H9 (cell line): ENCODE data around the gene KCNMA1. TPM values are rescaled to one million over a fixed set of nuclear protein-coding genes. Genes with fewer than 3 reads are reported as not detected.

Experiments used
- DNase-seq: peaks from one replicate; pipeline ENCODE4 v3.0.0-alpha.2; 2017
- H2AFZ ChIP-seq: one replicate; pipeline ENCODE4 v1.6.1; 2013; ENCODE audit warnings: mild to moderate bottlenecking, low read length, control low read depth, moderate library complexity
- H2AK5ac ChIP-seq: 2 replicates; pipeline ENCODE4 v1.6.1; 2013; ENCODE audit warnings: low read length, control low read depth, mixed read lengths; ENCODE audit not compliant: insufficient read length
- H2BK120ac ChIP-seq: one replicate; pipeline ENCODE4 v1.6.1; 2013; ENCODE audit warnings: low read depth, mild to moderate bottlenecking, low read length, control low read depth, inconsistent platforms; ENCODE audit not compliant: poor library complexity, severe bottlenecking
- H2BK12ac ChIP-seq: 2 replicates; pipeline ENCODE4 v1.6.1; 2013; ENCODE audit warnings: low read length, control low read depth, mixed read lengths, low read depth; ENCODE audit not compliant: insufficient read length
- H2BK15ac ChIP-seq: 2 replicates; pipeline ENCODE4 v1.6.1; 2013; ENCODE audit warnings: low read depth, low read length, control low read depth
- H2BK20ac ChIP-seq: one replicate; pipeline ENCODE4 v1.6.1; 2013; ENCODE audit warnings: low read depth, mild to moderate bottlenecking, low read length, control low read depth, inconsistent platforms; ENCODE audit not compliant: poor library complexity, severe bottlenecking
- H2BK5ac ChIP-seq: 2 replicates; pipeline ENCODE4 v1.6.1; 2013; ENCODE audit warnings: low read length, control low read depth, mixed read lengths; ENCODE audit not compliant: insufficient read length
- H3K14ac ChIP-seq: 2 replicates; pipeline ENCODE4 v1.6.1; 2013; ENCODE audit warnings: low read length, control low read depth; ENCODE audit not compliant: insufficient read depth
- H3K18ac ChIP-seq: 2 replicates; pipeline ENCODE4 v1.6.1; 2013; ENCODE audit warnings: low read depth, mild to moderate bottlenecking, mixed read lengths, low read length, control low read depth; ENCODE audit not compliant: insufficient read length
- H3K23ac ChIP-seq: 2 replicates; pipeline ENCODE4 v1.6.1; 2013; ENCODE audit warnings: low read length, control low read depth, mixed read lengths, low read depth; ENCODE audit not compliant: insufficient read length
- H3K23me2 ChIP-seq: 2 replicates; pipeline ENCODE4 v1.6.1; 2013; ENCODE audit warnings: low read depth, mild to moderate bottlenecking, mixed read lengths, low read length, control low read depth; ENCODE audit not compliant: insufficient read length, poor library complexity, severe bottlenecking
- H3K27ac ChIP-seq: 2 replicates; pipeline ENCODE4 v1.5.1; 2013; ENCODE audit warnings: low read length, control low read depth, mixed read lengths, low read depth; ENCODE audit not compliant: insufficient read length
- H3K27me3 ChIP-seq: 2 replicates; pipeline ENCODE4 v1.6.1; 2013; ENCODE audit warnings: low read length, control low read depth, inconsistent platforms; ENCODE audit not compliant: insufficient read depth
- H3K4ac ChIP-seq: 2 replicates; pipeline ENCODE4 v1.6.1; 2013; ENCODE audit warnings: low read depth, mild to moderate bottlenecking, control low read depth, inconsistent platforms, low read length, moderate library complexity
- H3K4me1 ChIP-seq: 2 replicates; pipeline ENCODE4 v1.6.1; 2013; ENCODE audit warnings: low read length, control low read depth, inconsistent platforms; ENCODE audit not compliant: insufficient read depth
- H3K4me2 ChIP-seq: 2 replicates; pipeline ENCODE4 v1.6.1; 2013; ENCODE audit warnings: low read length, control low read depth, mixed read lengths; ENCODE audit not compliant: insufficient read length, insufficient read depth
- H3K56ac ChIP-seq: 2 replicates; pipeline ENCODE4 v1.6.1; 2013; ENCODE audit warnings: low read depth, mild to moderate bottlenecking, mixed read lengths, low read length, control low read depth; ENCODE audit not compliant: insufficient read length
- H3K79me1 ChIP-seq: 2 replicates; pipeline ENCODE4 v1.6.1; 2013; ENCODE audit warnings: low read depth, mild to moderate bottlenecking, moderate library complexity, low read length, control low read depth, inconsistent platforms; ENCODE audit not compliant: insufficient read depth, poor library complexity, severe bottlenecking
- H3K79me2 ChIP-seq: 2 replicates; pipeline ENCODE4 v1.6.1; 2013; ENCODE audit warnings: low read length, control low read depth, inconsistent platforms; ENCODE audit not compliant: insufficient read depth
- H3K9ac ChIP-seq: 2 replicates; pipeline ENCODE4 v1.6.1; 2013; ENCODE audit warnings: low read length, control low read depth, mixed read lengths; ENCODE audit not compliant: insufficient read length; ENCODE audit errors: extremely low read depth
- H3K9me3 ChIP-seq: one replicate; pipeline ENCODE4 v1.6.1; 2013; ENCODE audit warnings: low read depth, low read length, inconsistent platforms; ENCODE audit not compliant: control insufficient read depth
- H3T11ph ChIP-seq: one replicate; pipeline ENCODE4 v1.6.1; 2013; ENCODE audit warnings: mild to moderate bottlenecking, low read length, control low read depth, inconsistent platforms
- H4K20me1 ChIP-seq: one replicate; pipeline ENCODE4 v1.6.1; 2013; ENCODE audit not compliant: control insufficient read depth, insufficient read length, insufficient read depth
- H4K5ac ChIP-seq: 2 replicates; pipeline ENCODE4 v1.6.1; 2013; ENCODE audit warnings: low read depth, mild to moderate bottlenecking, mixed read lengths, low read length, control low read depth; ENCODE audit not compliant: insufficient read length
- H4K8ac ChIP-seq: replicated peaks from 2 replicates; pipeline ENCODE4 v1.6.1; 2013; ENCODE audit warnings: low read length, control low read depth, mixed read lengths, low read depth; ENCODE audit not compliant: insufficient read length
- H4K91ac ChIP-seq: 2 replicates; pipeline ENCODE4 v1.6.1; 2013; ENCODE audit warnings: low read depth, mild to moderate bottlenecking, moderate library complexity, mixed read lengths, low read length, control low read depth; ENCODE audit not compliant: insufficient read length
- H3K27ac Mint-ChIP-seq, 3 experiments: 2 replicates in 2 of 3; 3 replicates in 1 of 3; pipeline ENCODE4 v1.8.0; 2020 to 2021; ENCODE audit warnings: mixed read lengths in 3 of 3, mild to moderate bottlenecking in 1 of 3, moderate library complexity in 1 of 3
- H3K27me3 Mint-ChIP-seq: 2 replicates; pipeline ENCODE4 v1.8.0; 2021; ENCODE audit warnings: low read depth, mild to moderate bottlenecking, moderate library complexity, mixed read lengths
- H3K36me3 Mint-ChIP-seq, 3 experiments: 2 replicates in 2 of 3; 3 replicates in 1 of 3; pipeline ENCODE4 v1.8.0; 2020 to 2021; ENCODE audit warnings: low read depth in 3 of 3, mixed read lengths in 3 of 3; ENCODE audit not compliant: insufficient read depth in 1 of 3
- H3K4me1 Mint-ChIP-seq, 2 experiments: 2 replicates each; pipeline ENCODE4 v1.8.0; 2020; ENCODE audit warnings: mixed read lengths in 2 of 2
- H3K4me3 Mint-ChIP-seq, 2 experiments: 2 replicates in 1 of 2; 3 replicates in 1 of 2; pipeline ENCODE4 v1.8.0; 2020 to 2021; ENCODE audit warnings: mild to moderate bottlenecking in 2 of 2, mixed read lengths in 2 of 2, moderate library complexity in 1 of 2
- H3K9me3 Mint-ChIP-seq, 2 experiments: 2 replicates in 1 of 2; 3 replicates in 1 of 2; pipeline ENCODE4 v1.8.0; 2020; ENCODE audit warnings: mild to moderate bottlenecking in 2 of 2, mixed read lengths in 2 of 2, moderate library complexity in 1 of 2
- WGBS: extraction: QIAGEN DNeasy Blood & Tissue Kit; methylation state at CpG from one replicate; pipeline ENCODE4 v1.1.7; 2013; ENCODE audit warnings: missing lambda C conversion rate, low lambda C conversion rate, mixed read lengths; ENCODE audit not compliant: insufficient read length; ENCODE audit errors: extremely low coverage; 5-methylcytosine and 5-hydroxymethylcytosine counted together
- total RNA-seq: library from RNA; stranded (reverse); gene quantifications from 2 replicates; pipeline ENCODE4 v1.2.1, GENCODE V29; 2021
- TF ChIP-seq, protein P1 (sequence below): fragments of 200-600 bp; sonication (generic); conservative IDR thresholded peaks from 3 replicates; pipeline ENCODE4 v1.8.0; 2021; ENCODE audit warnings: antibody characterized with exemption, mild to moderate bottlenecking

KCNMA1 gene
- total RNA-seq, 1 experiment from 2014 or later: 2.0 TPM

DNA sequence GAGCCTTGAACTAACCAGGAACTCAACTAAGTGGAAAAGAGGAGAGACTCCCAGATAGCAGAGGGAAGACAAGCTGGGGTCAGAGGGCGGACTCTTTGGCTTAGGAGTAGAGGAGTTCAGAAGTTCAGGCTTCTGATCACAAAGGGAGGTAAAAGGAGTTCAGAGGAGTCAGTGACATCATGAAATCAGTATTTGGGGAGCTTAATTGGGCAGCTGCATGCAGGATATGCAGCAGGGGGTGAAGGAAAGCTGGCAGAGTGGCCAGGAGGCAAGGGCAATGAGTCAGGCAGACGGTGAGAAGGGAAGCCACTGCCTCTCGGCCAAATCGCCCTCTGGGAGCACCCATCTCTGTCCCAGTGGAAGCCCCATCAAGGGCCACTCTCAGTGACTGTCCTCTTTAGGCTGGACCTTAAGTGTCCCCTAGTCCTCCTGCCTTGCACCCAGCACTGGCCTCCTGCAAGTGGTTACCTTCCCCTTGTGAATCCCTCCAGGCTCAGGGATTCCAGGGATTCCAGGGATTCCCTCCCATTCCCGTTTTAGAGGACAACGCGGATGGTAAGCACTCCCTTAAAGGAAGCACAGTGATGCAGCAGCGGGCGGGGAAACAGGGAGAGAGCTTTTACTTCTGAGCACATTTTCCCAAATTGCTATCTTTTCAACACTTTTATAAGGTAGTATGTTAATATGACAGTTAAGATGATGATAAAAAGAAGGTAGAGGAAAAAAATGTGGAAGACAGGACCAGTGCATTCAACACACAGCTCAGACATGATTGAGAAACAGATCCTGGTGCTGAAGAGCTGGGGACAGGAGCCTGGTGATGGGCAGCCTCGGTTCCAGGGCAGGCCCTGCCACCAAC is 72.6 kb downstream of the KCNMA1 start:
- peak; percentile 85 for DNase-seq
- Mint-ChIP-seq H3K9me3 (no peaks in the 10 kb centered on the region; a peak in 1 of 5 replicates), H3K4me1 (peaks cover 36% of the 10 kb centered on the region in 2 experiments), H3K27ac (peak overlapping the region; percentile 38 to 92 (median 64); a peak in 6 of 7 replicates), H3K4me3 (peak overlapping the region in 1 of 2 experiments; percentile 6; a peak in 3 of 5 replicates), H3K27me3 (peaks cover 11% of the 10 kb centered on the region), H3K36me3 (no peaks in the 10 kb centered on the region; a peak in 1 of 7 replicates)
- H3K18ac ChIP-seq: peak overlapping the region; percentile 66
- H3T11ph ChIP-seq: no peak overlapping the region
- H3K4me2 ChIP-seq: peak overlapping the region; percentile 29
- H4K8ac ChIP-seq: no peak overlapping the region
- H2BK5ac ChIP-seq: no peak overlapping the region
- H3K27me3 ChIP-seq: no peaks in the 10 kb centered on the region
- H4K20me1 ChIP-seq: no peaks in the 10 kb centered on the region
- H3K79me2 ChIP-seq: no peaks in the 10 kb centered on the region
- H4K91ac ChIP-seq: no peak overlapping the region
- H2BK120ac ChIP-seq: no peak overlapping the region
- TF ChIP-seq, protein P1, sequence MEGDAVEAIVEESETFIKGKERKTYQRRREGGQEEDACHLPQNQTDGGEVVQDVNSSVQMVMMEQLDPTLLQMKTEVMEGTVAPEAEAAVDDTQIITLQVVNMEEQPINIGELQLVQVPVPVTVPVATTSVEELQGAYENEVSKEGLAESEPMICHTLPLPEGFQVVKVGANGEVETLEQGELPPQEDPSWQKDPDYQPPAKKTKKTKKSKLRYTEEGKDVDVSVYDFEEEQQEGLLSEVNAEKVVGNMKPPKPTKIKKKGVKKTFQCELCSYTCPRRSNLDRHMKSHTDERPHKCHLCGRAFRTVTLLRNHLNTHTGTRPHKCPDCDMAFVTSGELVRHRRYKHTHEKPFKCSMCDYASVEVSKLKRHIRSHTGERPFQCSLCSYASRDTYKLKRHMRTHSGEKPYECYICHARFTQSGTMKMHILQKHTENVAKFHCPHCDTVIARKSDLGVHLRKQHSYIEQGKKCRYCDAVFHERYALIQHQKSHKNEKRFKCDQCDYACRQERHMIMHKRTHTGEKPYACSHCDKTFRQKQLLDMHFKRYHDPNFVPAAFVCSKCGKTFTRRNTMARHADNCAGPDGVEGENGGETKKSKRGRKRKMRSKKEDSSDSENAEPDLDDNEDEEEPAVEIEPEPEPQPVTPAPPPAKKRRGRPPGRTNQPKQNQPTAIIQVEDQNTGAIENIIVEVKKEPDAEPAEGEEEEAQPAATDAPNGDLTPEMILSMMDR: no peak
- no peak overlapping the region for H3K56ac ChIP-seq
- no peak overlapping the region for H2BK15ac ChIP-seq
- H2BK12ac ChIP-seq: no peak overlapping the region
- H2AK5ac ChIP-seq: no peak overlapping the region
- H3K14ac ChIP-seq: peak overlapping the region; percentile 84; the same call in 1 of the 2 replicates
- no peak overlapping the region for H2AFZ ChIP-seq
- no peak overlapping the region for H4K5ac ChIP-seq
- H3K9ac ChIP-seq: no peak overlapping the region
- no peak overlapping the region for H3K4ac ChIP-seq
- H3K79me1 ChIP-seq: no peaks in the 10 kb centered on the region
- H3K27ac ChIP-seq: peak overlapping the region; percentile 48
- no peaks in the 10 kb centered on the region for H3K9me3 ChIP-seq
- H3K4me1 ChIP-seq: peaks cover 3% of the 10 kb centered on the region; the same call in 1 of the 2 replicates
- no peaks in the 10 kb centered on the region for H3K23me2 ChIP-seq
- no peak overlapping the region for H2BK20ac ChIP-seq
- no CpG with 5 or more reads among the region's 10 CpGs for WGBS
- no peak overlapping the region for H3K23ac ChIP-seq
